Activated gamma-delta T cell (primary cell): ENCODE results near the gene LRRC73.
A peak's percentile ranks its signal among the peaks of the same experiment; 100 is the strongest.
"Not testable (repeated sequence)": the region's sequence is repeated elsewhere in the genome, so short reads cannot be mapped to it uniquely, and the experiment has no call there.

Experiments used
- DNase-seq: peaks from one replicate; lab custom pipeline; 2025; lab: John Stamatoyannopoulos, UW
- total RNA-seq, 2 donors: gene quantifications; one replicate each; lab custom pipeline; 2026; lab: John Stamatoyannopoulos, UW

Gene LRRC73
- total RNA-seq = 0.15 to 0.26 reads per million in 2 donors

- peak; percentile 70 for DNase-seq
Observed at GRCh38 chr6:43509984-43510826, at the start of gene LRRC73. LRRC73 (minus strand) TSS chr6:43510346; CDS start chr6:43509785, 561 bp downstream.

- DNase-seq = no peak
Observed at GRCh38 chr6:43559328-43559727, 49.2 kb upstream of the LRRC73 start.

GRCh38 chr6:43557620-43558019 is 47.5 kb upstream of the LRRC73 start:
- DNase-seq = not testable (repeated sequence)

- no peak for DNase-seq
Observed at GRCh38 chr6:43547222-43547621, 37.1 kb upstream of the LRRC73 start.

GRCh38 chr6:43544461-43544860 is 34.3 kb upstream of the LRRC73 start:
- DNase-seq = no peak

GRCh38 chr6:43541774-43542471 is 31.8 kb upstream of the LRRC73 start:
- no peak for DNase-seq

GRCh38 chr6:43540507-43540906 is 30.4 kb upstream of the LRRC73 start:
- no peak for DNase-seq

GRCh38 chr6:43539409-43539808 is 29.3 kb upstream of the LRRC73 start:
- DNase-seq = not testable (repeated sequence)

- DNase-seq = not testable (repeated sequence)
Observed at GRCh38 chr6:43538986-43539385, 28.8 kb upstream of the LRRC73 start.

GRCh38 chr6:43532201-43532600 is 22.1 kb upstream of the LRRC73 start:
- no peak for DNase-seq

GRCh38 chr6:43524483-43524961 is 14.4 kb upstream of the LRRC73 start:
- DNase-seq = no peak

GRCh38 chr6:43523284-43523683 is 13.1 kb upstream of the LRRC73 start:
- no peak for DNase-seq

GRCh38 chr6:43522547-43523261 is 12.6 kb upstream of the LRRC73 start:
- DNase-seq = no peak

- DNase-seq = no peak
Observed at GRCh38 chr6:43521836-43522235, 11.7 kb upstream of the LRRC73 start.

GRCh38 chr6:43520097-43520496 is 10.0 kb upstream of the LRRC73 start:
- DNase-seq = no peak

- DNase-seq = no peak
Observed at GRCh38 chr6:43517505-43518357, 7.6 kb upstream of the LRRC73 start.

- DNase-seq = peak; percentile 58
Observed at GRCh38 chr6:43516697-43517504, 6.8 kb upstream of the LRRC73 start, which contains the start of the genes POLR1C and YIPF3. POLR1C (plus strand) TSS chr6:43517089; CDS start chr6:43517110, 21 bp downstream. YIPF3 (minus strand) TSS chr6:43516926; CDS start chr6:43516807, 119 bp downstream.

- no peak for DNase-seq
Observed at GRCh38 chr6:43516367-43516696, 6.2 kb upstream of the LRRC73 start.

GRCh38 chr6:43515808-43516207 is 5.7 kb upstream of the LRRC73 start:
- no peak for DNase-seq

GRCh38 chr6:43511824-43512415 is 1.8 kb upstream of the LRRC73 start:
- no peak for DNase-seq
